ENCODE measurements around the gene PDGFC.

The PDGFC gene

GRCh38 chr4:156778093-156778492, 193.5 kb downstream of the PDGFC start:
- no peak for DNase-seq

DNA sequence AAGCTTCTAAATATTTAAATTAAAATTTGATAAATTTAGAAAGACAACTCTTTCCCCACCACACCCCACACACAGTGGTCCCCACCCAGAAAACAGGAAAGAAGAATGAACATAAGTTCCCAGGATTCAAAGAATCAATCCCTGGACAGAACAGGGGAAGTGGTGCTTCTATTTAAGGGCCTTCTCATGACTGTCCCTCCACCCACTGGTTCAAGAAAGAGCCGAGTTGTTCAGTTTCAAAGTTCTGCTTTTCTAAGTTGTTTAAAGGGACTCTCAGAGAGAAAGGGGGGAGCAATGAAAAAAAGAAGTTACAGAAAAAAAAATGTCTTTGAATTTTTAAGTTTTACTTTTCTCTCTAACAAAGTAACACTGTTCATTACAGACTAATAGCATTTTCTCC, 195.8 kb downstream of the PDGFC start:
- DNase-seq = no peak

DNA sequence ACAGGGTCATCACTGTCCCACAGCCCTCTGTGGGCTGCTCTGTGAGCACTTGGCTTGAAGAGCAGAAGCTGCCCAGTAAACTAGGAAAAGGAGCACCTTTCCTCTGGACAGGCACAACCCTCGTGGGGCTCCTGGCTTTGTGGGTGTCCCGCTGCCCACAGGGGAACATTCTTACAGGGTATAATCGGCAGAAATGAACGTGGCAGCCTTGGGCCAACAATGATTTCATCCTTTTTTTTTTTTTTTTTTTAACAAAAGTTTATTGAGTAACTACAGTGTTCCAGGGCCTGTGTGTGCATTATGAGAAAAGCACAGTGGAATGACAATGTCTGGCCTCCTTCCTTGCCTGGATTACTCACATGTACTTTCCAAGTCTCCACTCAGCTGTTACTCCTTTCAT, 197.2 kb downstream of the PDGFC start:
- DNase-seq = no peak

- DNase-seq = no peak
Observed at GRCh38 chr4:156773648-156774357, 197.8 kb downstream of the PDGFC start.

DNA sequence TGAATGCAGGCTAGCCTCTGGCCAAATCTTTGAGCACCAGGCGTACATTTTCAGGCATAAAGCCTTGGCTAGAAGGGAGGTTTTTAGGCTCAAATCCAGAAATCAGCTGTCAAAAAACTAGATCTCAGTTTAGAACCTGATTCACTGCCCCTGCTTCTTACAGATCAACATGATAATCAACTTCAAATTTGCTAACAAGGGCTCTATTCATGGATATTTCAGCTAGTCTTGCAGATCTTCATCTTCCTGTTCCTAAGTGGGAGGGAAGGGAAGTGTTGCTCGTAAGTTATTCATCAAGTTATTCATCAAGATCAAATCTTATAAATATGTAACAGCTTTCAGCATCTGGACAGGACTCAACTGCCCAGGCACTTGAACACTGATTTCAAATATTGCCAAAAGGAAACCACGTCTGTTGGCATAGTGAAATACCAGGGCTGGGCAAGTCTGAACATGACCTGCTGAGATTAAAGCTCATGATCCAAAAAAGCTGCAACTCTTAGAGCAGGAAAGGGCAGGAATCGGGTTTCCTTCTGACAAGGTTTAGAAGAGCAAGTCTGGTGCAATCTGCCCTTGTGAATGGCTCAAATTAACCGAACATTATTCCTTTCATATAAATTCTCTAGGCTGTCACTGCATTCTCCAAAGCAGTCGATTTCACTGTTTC, 200.3 kb downstream of the PDGFC start:
- DNase-seq = peak; percentile 81 to 92

GRCh38 chr4:156770140-156770539, 201.5 kb downstream of the PDGFC start:
- no peak for DNase-seq

- DNase-seq = no peak
Observed at GRCh38 chr4:156767911-156768415, 203.6 kb downstream of the PDGFC start.

- DNase-seq = no peak
Observed at GRCh38 chr4:156766846-156767245, 204.8 kb downstream of the PDGFC start.

- DNase-seq = no peak
Observed at GRCh38 chr4:156765277-156765676, 206.3 kb downstream of the PDGFC start.

DNA sequence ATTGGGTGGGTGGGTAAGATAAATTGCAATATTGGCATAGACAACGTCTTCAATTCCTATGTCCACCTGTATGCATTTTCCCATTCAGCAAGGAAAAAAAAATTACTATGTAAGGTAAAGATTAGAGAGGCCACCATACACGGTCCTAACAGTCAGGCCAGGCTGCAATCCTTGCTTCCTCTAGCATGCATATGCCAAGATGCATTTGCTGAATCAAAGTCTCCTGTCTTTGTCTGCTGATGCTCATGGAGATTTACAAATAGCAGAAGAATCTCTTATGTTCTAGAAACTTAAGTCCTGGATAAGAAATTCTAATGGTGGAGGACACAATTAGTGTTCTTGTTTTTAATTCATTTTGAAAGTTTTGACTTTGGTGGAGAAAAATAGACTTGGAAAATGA, 206.8 kb downstream of the PDGFC start:
- no peak for DNase-seq

DNA sequence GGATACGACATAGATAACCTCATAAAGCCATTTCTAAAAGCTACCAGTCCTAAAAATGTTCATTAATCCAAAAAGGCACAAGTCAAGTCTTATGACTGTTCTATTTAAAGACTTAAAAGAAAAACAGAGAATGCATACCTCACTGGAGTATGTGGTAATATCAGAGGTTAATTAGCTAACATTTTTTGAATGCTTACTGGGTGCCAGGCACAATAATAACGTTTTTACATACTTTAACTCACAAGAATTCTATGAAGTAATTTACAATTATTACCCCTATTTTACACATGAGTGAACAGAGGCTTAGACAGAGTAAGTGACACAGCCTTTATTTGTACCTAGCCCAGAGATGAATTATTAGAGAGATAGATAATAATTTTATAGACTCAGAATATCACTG, 207.5 kb downstream of the PDGFC start:
- no peak for DNase-seq

DNA sequence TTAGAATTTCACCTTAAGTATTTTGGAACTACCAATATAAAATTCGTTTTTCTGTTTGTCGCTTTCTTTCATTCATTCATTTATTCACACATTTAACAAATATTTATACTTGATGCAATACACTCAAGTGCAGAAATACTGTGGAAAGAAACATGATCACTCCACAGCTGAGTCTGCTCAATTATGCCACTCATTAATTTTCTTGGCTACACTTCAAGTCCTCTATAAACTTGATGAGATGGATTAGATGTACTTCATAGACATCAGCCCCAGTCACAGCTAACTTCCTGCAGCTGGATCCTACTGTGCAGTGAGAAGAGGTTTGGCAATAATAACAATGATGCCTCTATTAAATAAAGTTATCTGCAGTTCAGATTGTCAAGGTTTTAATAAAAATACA, 208.1 kb downstream of the PDGFC start:
- DNase-seq = peak; percentile 56 to 78

GRCh38 chr4:156762851-156763250, 208.7 kb downstream of the PDGFC start:
- peak; percentile 33 to 60 for DNase-seq

- no peak for DNase-seq
Observed at GRCh38 chr4:156756118-156756517, 215.5 kb downstream of the PDGFC start.

DNA sequence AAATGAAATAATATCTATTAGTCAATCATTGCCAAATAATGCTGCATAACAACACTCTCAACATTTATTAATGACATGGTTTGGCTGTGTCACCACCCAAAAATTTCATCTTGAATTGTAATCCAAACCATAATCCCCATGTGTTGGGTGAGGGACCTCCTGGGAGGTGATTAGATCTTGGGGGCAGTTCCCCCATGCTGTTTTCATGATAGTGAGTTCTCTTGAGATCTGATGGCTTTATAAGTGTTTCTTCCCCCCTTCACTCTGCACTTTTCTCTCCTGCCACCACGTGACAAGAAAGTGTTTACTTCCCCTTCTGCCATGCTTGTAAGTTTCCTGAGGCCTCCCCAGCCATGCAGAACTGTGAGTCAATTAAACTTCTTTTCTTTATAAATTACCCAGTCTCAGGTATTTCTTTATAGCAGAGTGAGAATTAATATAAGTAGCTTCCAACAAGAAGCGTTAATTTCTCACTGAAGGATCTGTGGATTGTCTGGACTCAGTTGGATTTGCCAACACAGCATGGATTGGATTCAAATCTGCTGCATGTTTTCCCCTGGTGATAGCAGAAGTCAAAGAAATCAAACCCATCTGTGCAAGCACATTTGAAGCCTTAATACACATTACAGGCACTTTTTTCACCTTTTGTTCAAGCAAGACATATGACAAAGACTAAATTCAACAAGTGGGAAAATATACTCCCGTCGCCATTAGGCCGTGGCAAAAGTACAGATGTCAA, 216.6 kb downstream of the PDGFC start:
- no peak for DNase-seq

GRCh38 chr4:156751486-156751885, 220.1 kb downstream of the PDGFC start:
- no peak for DNase-seq

DNA sequence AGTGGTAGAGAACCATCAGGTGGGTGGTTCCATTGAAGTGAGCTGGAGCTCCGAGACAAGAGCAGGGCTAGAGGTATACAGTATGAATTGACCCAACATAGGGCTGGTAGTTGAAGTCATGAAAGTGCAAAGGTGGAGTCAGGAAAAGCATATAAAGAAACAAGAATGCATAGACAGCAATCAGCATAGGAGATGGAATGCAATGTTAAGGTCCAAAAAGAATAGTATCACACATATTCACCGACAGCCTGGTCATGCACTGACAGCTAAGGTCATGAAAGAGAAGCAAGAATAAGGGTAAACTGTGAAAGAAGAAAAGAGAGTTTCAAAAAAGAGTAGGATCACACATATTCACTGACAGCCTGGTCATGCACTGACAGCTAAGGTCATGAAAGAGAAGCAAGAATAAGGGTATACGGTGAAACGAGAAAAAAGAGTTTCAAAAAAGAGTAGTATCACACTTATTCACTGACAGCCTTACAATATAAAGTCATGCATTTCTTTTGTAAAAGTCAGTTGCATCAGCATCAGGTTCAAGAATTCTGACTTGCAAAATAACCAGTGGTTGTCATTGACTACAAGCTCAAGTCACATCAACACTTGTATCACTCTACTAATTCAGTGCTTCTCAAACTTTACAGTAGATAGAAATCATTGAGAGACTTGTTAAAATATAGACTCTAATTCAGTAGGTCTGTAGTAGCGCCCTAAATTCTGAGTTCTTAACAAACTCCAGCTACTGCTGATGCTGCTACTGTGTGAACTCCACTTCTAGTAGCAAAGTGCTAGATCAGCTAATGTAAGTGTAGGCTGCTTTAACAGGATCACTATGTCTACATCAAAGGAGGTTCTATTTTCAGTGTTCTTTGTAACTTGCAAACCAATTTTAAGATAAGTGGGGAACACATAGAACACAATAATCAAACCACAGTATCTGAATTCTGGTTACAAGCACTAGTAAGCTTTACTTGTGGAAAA, 221.9 kb downstream of the PDGFC start:
- DNase-seq = no peak

DNA sequence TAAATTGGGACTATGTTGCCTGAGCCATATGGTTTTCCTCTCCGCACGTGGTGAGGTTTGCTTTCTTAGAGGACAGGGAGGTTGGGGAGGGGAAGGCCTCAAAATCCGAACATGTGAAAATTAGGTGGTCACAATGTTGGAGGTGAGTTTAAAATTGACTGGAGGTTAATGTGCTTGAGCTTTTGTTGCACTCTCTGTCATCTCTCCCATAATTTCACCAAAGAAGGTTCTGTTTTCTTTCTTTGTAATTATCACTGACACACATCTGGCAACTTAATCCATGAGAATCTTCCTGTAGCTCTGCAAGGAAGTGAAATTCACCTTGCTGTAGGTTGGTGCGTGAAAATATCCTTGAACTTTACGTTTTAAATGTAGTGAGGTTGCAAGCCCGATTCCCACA, 225.5 kb downstream of the PDGFC start:
- DNase-seq = no peak

DNA sequence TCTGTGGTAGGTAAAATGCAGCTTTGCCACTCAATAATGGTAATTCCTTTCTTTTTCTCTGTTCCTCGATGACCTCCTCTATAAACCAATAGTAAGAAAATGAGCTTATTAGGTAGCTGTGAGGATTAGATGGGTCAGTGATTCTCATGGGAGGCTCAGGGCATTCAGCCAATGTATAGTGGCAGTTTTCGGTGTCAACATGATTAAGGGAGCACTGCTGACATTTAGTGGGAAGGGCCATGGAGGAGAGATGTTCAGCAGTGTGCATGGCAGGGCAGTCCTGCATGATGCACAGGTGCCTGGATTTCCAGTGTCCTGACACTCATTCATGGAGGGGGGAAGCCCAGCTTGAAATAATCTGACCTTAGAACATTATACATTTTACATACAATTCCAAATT, 232.8 kb downstream of the PDGFC start:
- DNase-seq = peak in 1 of 2 experiments; percentile 5

GRCh38 chr4:156734965-156735895, 236.4 kb downstream of the PDGFC start:
- no peak for DNase-seq

DNA sequence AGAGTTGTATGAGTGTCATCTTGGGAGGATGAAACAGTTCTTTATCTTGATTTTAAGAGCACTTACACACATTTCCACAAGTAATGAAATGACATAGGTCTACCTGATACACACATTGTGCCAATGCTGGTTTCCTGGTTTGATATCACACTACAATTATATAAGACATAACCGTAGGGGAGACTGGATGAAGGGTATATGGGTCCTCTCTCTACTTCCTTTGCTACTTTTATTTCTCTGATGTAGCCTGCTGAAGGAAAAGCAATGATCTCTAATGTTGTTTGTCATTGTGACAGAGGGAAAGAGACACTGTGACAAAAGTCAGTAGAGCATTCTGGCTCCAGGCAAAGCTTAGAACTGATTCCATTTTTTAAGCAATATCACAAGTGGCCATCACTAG, 238.0 kb downstream of the PDGFC start:
- DNase-seq = no peak
